Stomach (tissue), 4 donors: ENCODE results near the gene CWC15.
"Not testable (repeated sequence)": the region's sequence is repeated elsewhere in the genome, so short reads cannot be mapped to it uniquely, and the experiment has no call there.

Experiments
- EP300 ChIP-seq: sonication (generic); formaldehyde crosslinking; IDR thresholded peaks from one replicate; pipeline ENCODE4 v1.6.1; 2017; ENCODE audit warnings: antibody characterized with exemption
- POLR2A ChIP-seq, 4 donors: fragments of 450-650 bp; IDR thresholded peaks; one replicate each; pipeline ENCODE4 v1.6.1; 2016; ENCODE audit warnings: antibody characterized with exemption in 4 of 4, control low read depth in 2 of 4, mild to moderate bottlenecking in 1 of 4, moderate library complexity in 1 of 4
- POLR2AphosphoS5 ChIP-seq, 3 donors: sonication (generic); formaldehyde crosslinking; IDR thresholded peaks; one replicate each; pipeline ENCODE4 v1.6.1; 2016; ENCODE audit warnings: antibody characterized with exemption in 3 of 3
- TF ChIP-seq, protein P1 (sequence below), 7 experiments: fragments of 450-650 bp in 4 of 7; fragments of 200-600 bp in 3 of 7; sonication (generic) in 3 of 7; IDR thresholded peaks; one replicate each; pipeline ENCODE4 v1.5.1; 2016 to 2019; ENCODE audit warnings: antibody characterized with exemption in 7 of 7, control low read depth in 2 of 7, mild to moderate bottlenecking in 1 of 7

DNA sequence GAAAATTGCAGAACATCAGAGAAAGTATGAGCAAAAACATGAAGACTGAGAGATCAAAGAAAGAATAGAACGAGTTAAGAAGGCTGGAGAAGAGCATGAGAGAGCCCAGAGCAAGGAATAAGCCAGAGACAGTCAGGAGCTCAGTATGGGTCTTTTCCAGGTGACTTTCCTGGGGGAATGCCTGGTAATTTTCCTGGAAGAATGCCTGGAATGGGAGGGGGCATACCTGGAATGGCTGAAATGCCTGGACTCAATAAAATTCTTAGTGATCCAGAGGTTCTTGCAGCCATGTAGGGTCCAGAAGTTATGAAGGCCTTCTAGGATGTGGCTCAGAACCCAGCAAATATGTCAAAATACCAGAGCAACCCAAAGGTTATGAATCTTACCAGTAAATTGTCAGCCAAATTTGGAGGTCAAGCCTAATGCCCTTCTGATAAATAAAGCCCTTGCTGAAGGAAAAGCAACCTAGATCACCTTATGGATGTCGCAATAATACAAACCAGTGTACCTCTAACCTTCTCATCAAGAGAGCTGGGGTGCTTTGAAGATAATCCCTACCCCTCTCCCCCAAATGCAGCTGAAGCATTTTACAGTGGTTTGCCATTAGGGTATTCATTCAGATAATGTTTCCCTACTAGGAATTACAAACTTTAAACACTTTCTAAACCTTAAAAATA, 59.5 kb downstream of the CWC15 start:
- TF ChIP-seq, protein P1, sequence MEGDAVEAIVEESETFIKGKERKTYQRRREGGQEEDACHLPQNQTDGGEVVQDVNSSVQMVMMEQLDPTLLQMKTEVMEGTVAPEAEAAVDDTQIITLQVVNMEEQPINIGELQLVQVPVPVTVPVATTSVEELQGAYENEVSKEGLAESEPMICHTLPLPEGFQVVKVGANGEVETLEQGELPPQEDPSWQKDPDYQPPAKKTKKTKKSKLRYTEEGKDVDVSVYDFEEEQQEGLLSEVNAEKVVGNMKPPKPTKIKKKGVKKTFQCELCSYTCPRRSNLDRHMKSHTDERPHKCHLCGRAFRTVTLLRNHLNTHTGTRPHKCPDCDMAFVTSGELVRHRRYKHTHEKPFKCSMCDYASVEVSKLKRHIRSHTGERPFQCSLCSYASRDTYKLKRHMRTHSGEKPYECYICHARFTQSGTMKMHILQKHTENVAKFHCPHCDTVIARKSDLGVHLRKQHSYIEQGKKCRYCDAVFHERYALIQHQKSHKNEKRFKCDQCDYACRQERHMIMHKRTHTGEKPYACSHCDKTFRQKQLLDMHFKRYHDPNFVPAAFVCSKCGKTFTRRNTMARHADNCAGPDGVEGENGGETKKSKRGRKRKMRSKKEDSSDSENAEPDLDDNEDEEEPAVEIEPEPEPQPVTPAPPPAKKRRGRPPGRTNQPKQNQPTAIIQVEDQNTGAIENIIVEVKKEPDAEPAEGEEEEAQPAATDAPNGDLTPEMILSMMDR (IDR thresholded peaks at IDR 0.05), result not testable (repeated sequence)
- TF ChIP-seq POLR2AphosphoS5 (IDR thresholded peaks at IDR 0.05); POLR2A (IDR thresholded peaks at IDR 0.05); EP300: not testable (repeated sequence)
